H9 (cell line): ENCODE data around the gene ITPR1. TPM values are rescaled to one million over a fixed set of nuclear protein-coding genes. Genes with fewer than 3 reads are reported as not detected.

Source experiments
- DNase-seq: peaks from one replicate; pipeline ENCODE4 v3.0.0-alpha.2; 2017
- H2AFZ ChIP-seq: one replicate; pipeline ENCODE4 v1.6.1; 2013; ENCODE audit warnings: mild to moderate bottlenecking, low read length, control low read depth, moderate library complexity
- H2AK5ac ChIP-seq: 2 replicates; pipeline ENCODE4 v1.6.1; 2013; ENCODE audit warnings: low read length, control low read depth, mixed read lengths; ENCODE audit not compliant: insufficient read length
- H2BK120ac ChIP-seq: one replicate; pipeline ENCODE4 v1.6.1; 2013; ENCODE audit warnings: low read depth, mild to moderate bottlenecking, low read length, control low read depth, inconsistent platforms; ENCODE audit not compliant: poor library complexity, severe bottlenecking
- H2BK12ac ChIP-seq: 2 replicates; pipeline ENCODE4 v1.6.1; 2013; ENCODE audit warnings: low read length, control low read depth, mixed read lengths, low read depth; ENCODE audit not compliant: insufficient read length
- H2BK15ac ChIP-seq: 2 replicates; pipeline ENCODE4 v1.6.1; 2013; ENCODE audit warnings: low read depth, low read length, control low read depth
- H2BK20ac ChIP-seq: one replicate; pipeline ENCODE4 v1.6.1; 2013; ENCODE audit warnings: low read depth, mild to moderate bottlenecking, low read length, control low read depth, inconsistent platforms; ENCODE audit not compliant: poor library complexity, severe bottlenecking
- H2BK5ac ChIP-seq: 2 replicates; pipeline ENCODE4 v1.6.1; 2013; ENCODE audit warnings: low read length, control low read depth, mixed read lengths; ENCODE audit not compliant: insufficient read length
- H3K14ac ChIP-seq: 2 replicates; pipeline ENCODE4 v1.6.1; 2013; ENCODE audit warnings: low read length, control low read depth; ENCODE audit not compliant: insufficient read depth
- H3K18ac ChIP-seq: 2 replicates; pipeline ENCODE4 v1.6.1; 2013; ENCODE audit warnings: low read depth, mild to moderate bottlenecking, mixed read lengths, low read length, control low read depth; ENCODE audit not compliant: insufficient read length
- H3K23ac ChIP-seq: 2 replicates; pipeline ENCODE4 v1.6.1; 2013; ENCODE audit warnings: low read length, control low read depth, mixed read lengths, low read depth; ENCODE audit not compliant: insufficient read length
- H3K23me2 ChIP-seq: 2 replicates; pipeline ENCODE4 v1.6.1; 2013; ENCODE audit warnings: low read depth, mild to moderate bottlenecking, mixed read lengths, low read length, control low read depth; ENCODE audit not compliant: insufficient read length, poor library complexity, severe bottlenecking
- H3K27ac ChIP-seq: 2 replicates; pipeline ENCODE4 v1.5.1; 2013; ENCODE audit warnings: low read length, control low read depth, mixed read lengths, low read depth; ENCODE audit not compliant: insufficient read length
- H3K27me3 ChIP-seq: 2 replicates; pipeline ENCODE4 v1.6.1; 2013; ENCODE audit warnings: low read length, control low read depth, inconsistent platforms; ENCODE audit not compliant: insufficient read depth
- H3K4ac ChIP-seq: 2 replicates; pipeline ENCODE4 v1.6.1; 2013; ENCODE audit warnings: low read depth, mild to moderate bottlenecking, control low read depth, inconsistent platforms, low read length, moderate library complexity
- H3K4me1 ChIP-seq: 2 replicates; pipeline ENCODE4 v1.6.1; 2013; ENCODE audit warnings: low read length, control low read depth, inconsistent platforms; ENCODE audit not compliant: insufficient read depth
- H3K4me2 ChIP-seq: 2 replicates; pipeline ENCODE4 v1.6.1; 2013; ENCODE audit warnings: low read length, control low read depth, mixed read lengths; ENCODE audit not compliant: insufficient read length, insufficient read depth
- H3K56ac ChIP-seq: 2 replicates; pipeline ENCODE4 v1.6.1; 2013; ENCODE audit warnings: low read depth, mild to moderate bottlenecking, mixed read lengths, low read length, control low read depth; ENCODE audit not compliant: insufficient read length
- H3K79me1 ChIP-seq: 2 replicates; pipeline ENCODE4 v1.6.1; 2013; ENCODE audit warnings: low read depth, mild to moderate bottlenecking, moderate library complexity, low read length, control low read depth, inconsistent platforms; ENCODE audit not compliant: insufficient read depth, poor library complexity, severe bottlenecking
- H3K79me2 ChIP-seq: 2 replicates; pipeline ENCODE4 v1.6.1; 2013; ENCODE audit warnings: low read length, control low read depth, inconsistent platforms; ENCODE audit not compliant: insufficient read depth
- H3K9ac ChIP-seq: 2 replicates; pipeline ENCODE4 v1.6.1; 2013; ENCODE audit warnings: low read length, control low read depth, mixed read lengths; ENCODE audit not compliant: insufficient read length; ENCODE audit errors: extremely low read depth
- H3K9me3 ChIP-seq: one replicate; pipeline ENCODE4 v1.6.1; 2013; ENCODE audit warnings: low read depth, low read length, inconsistent platforms; ENCODE audit not compliant: control insufficient read depth
- H3T11ph ChIP-seq: one replicate; pipeline ENCODE4 v1.6.1; 2013; ENCODE audit warnings: mild to moderate bottlenecking, low read length, control low read depth, inconsistent platforms
- H4K20me1 ChIP-seq: one replicate; pipeline ENCODE4 v1.6.1; 2013; ENCODE audit not compliant: control insufficient read depth, insufficient read length, insufficient read depth
- H4K5ac ChIP-seq: 2 replicates; pipeline ENCODE4 v1.6.1; 2013; ENCODE audit warnings: low read depth, mild to moderate bottlenecking, mixed read lengths, low read length, control low read depth; ENCODE audit not compliant: insufficient read length
- H4K8ac ChIP-seq: replicated peaks from 2 replicates; pipeline ENCODE4 v1.6.1; 2013; ENCODE audit warnings: low read length, control low read depth, mixed read lengths, low read depth; ENCODE audit not compliant: insufficient read length
- H4K91ac ChIP-seq: 2 replicates; pipeline ENCODE4 v1.6.1; 2013; ENCODE audit warnings: low read depth, mild to moderate bottlenecking, moderate library complexity, mixed read lengths, low read length, control low read depth; ENCODE audit not compliant: insufficient read length
- H3K27ac Mint-ChIP-seq, 3 experiments: 2 replicates in 2 of 3; 3 replicates in 1 of 3; pipeline ENCODE4 v1.8.0; 2020 to 2021; ENCODE audit warnings: mixed read lengths in 3 of 3, mild to moderate bottlenecking in 1 of 3, moderate library complexity in 1 of 3
- H3K27me3 Mint-ChIP-seq: 2 replicates; pipeline ENCODE4 v1.8.0; 2021; ENCODE audit warnings: low read depth, mild to moderate bottlenecking, moderate library complexity, mixed read lengths
- H3K36me3 Mint-ChIP-seq, 3 experiments: 2 replicates in 2 of 3; 3 replicates in 1 of 3; pipeline ENCODE4 v1.8.0; 2020 to 2021; ENCODE audit warnings: low read depth in 3 of 3, mixed read lengths in 3 of 3; ENCODE audit not compliant: insufficient read depth in 1 of 3
- H3K4me1 Mint-ChIP-seq, 2 experiments: 2 replicates each; pipeline ENCODE4 v1.8.0; 2020; ENCODE audit warnings: mixed read lengths in 2 of 2
- H3K4me3 Mint-ChIP-seq, 2 experiments: 2 replicates in 1 of 2; 3 replicates in 1 of 2; pipeline ENCODE4 v1.8.0; 2020 to 2021; ENCODE audit warnings: mild to moderate bottlenecking in 2 of 2, mixed read lengths in 2 of 2, moderate library complexity in 1 of 2
- H3K9me3 Mint-ChIP-seq, 2 experiments: 2 replicates in 1 of 2; 3 replicates in 1 of 2; pipeline ENCODE4 v1.8.0; 2020; ENCODE audit warnings: mild to moderate bottlenecking in 2 of 2, mixed read lengths in 2 of 2, moderate library complexity in 1 of 2
- CTCF ChIP-seq: fragments of 200-600 bp; sonication (generic); conservative IDR thresholded peaks from 3 replicates; pipeline ENCODE4 v1.8.0; 2021; ENCODE audit warnings: antibody characterized with exemption, mild to moderate bottlenecking
- WGBS: extraction: QIAGEN DNeasy Blood & Tissue Kit; methylation state at CpG from one replicate; pipeline ENCODE4 v1.1.7; 2013; ENCODE audit warnings: missing lambda C conversion rate, low lambda C conversion rate, mixed read lengths; ENCODE audit not compliant: insufficient read length; ENCODE audit errors: extremely low coverage; 5-methylcytosine and 5-hydroxymethylcytosine counted together
- total RNA-seq: library from RNA; stranded (reverse); gene quantifications from 2 replicates; pipeline ENCODE4 v1.2.1, GENCODE V29; 2021

ITPR1 gene
- total RNA-seq, 1 experiment from 2014 or later: 4.2 TPM

DNA sequence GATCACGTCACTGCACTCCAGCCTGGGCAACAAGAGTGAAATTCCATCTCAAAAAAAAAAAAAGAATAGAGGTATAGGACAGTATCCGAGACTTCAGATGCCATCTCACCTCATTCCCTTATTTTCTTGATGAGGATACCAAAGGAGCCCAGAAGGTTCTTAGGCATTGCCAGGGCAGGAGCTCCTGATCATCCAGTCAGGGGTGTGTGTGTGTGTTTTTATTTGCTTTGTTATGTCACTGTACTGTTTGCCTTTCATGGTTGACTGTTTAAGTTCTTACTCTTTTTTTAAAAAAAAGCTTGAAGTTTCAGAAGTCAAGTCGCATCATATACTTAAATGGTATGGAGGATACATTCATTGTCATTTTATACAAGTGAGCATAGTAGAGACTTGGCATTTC, 346.1 kb downstream of the ITPR1 start:
- Mint-ChIP-seq H3K9me3 (no peaks in the 10 kb centered on the region), H3K4me3 (no peak overlapping the region), H3K4me1 (peaks cover 11 to 13% of the 10 kb centered on the region in 2 experiments), H3K27me3 (no peaks in the 10 kb centered on the region), H3K27ac (no peak overlapping the region), H3K36me3 (no peaks in the 10 kb centered on the region)
- H3K4me2 ChIP-seq: no peak overlapping the region
- no peak overlapping the region for H2BK12ac ChIP-seq
- H3K23me2 ChIP-seq: no peaks in the 10 kb centered on the region
- no peak for DNase-seq
- no peak overlapping the region for H3K18ac ChIP-seq
- no peak overlapping the region for H3K27ac ChIP-seq
- H2BK15ac ChIP-seq: no peak overlapping the region
- no peak overlapping the region for H3K4ac ChIP-seq
- H2BK5ac ChIP-seq: no peak overlapping the region
- no peak overlapping the region for H3K9ac ChIP-seq
- H4K8ac ChIP-seq: no peak overlapping the region
- no CpG with 5 or more reads among the region's 3 CpGs for WGBS
- no peak overlapping the region for H2BK20ac ChIP-seq
- H2AFZ ChIP-seq: no peak overlapping the region
- H3K27me3 ChIP-seq: no peaks in the 10 kb centered on the region
- no peaks in the 10 kb centered on the region for H4K20me1 ChIP-seq
- H3K23ac ChIP-seq: no peak overlapping the region
- no peak overlapping the region for H3K56ac ChIP-seq
- H4K5ac ChIP-seq: no peak overlapping the region
- no peaks in the 10 kb centered on the region for H3K79me2 ChIP-seq
- H3K14ac ChIP-seq: no peak overlapping the region
- no peak for TF ChIP-seq CTCF
- no peaks in the 10 kb centered on the region for H3K9me3 ChIP-seq
- H4K91ac ChIP-seq: no peak overlapping the region
- no peak overlapping the region for H2BK120ac ChIP-seq
- no peak overlapping the region for H2AK5ac ChIP-seq
- H3K4me1 ChIP-seq: no peaks in the 10 kb centered on the region; the same call in 1 of the 2 replicates
- no peak overlapping the region for H3T11ph ChIP-seq
- no peaks in the 10 kb centered on the region for H3K79me1 ChIP-seq
